Glutamatergic neuron (in vitro differentiated cells): ENCODE results near the gene CD4. TPM values are rescaled to one million over a fixed set of nuclear protein-coding genes. Genes with fewer than 3 reads are reported as not detected.
A peak's percentile ranks its signal among the peaks of the same experiment; 100 is the strongest.

Experiments
- DNase-seq: peaks from one replicate; pipeline ENCODE4 v3.0.0; 2022
- H3K27ac Mint-ChIP-seq: one replicate; pipeline ENCODE4 v1.8.0; 2020; ENCODE audit warnings: mild to moderate bottlenecking, mixed read lengths, inconsistent platforms; ENCODE audit not compliant: unreplicated experiment
- H3K27me3 Mint-ChIP-seq: one replicate; pipeline ENCODE4 v1.8.0; 2020; ENCODE audit warnings: mild to moderate bottlenecking, moderate library complexity, mixed read lengths, inconsistent platforms; ENCODE audit not compliant: unreplicated experiment
- H3K36me3 Mint-ChIP-seq: one replicate; pipeline ENCODE4 v1.8.0; 2020; ENCODE audit warnings: mild to moderate bottlenecking, mixed read lengths, inconsistent platforms; ENCODE audit not compliant: unreplicated experiment
- H3K4me1 Mint-ChIP-seq: one replicate; pipeline ENCODE4 v1.8.0; 2020; ENCODE audit warnings: mild to moderate bottlenecking, low read depth, mixed read lengths, inconsistent platforms; ENCODE audit not compliant: unreplicated experiment
- H3K4me3 Mint-ChIP-seq: one replicate; pipeline ENCODE4 v1.8.0; 2020; ENCODE audit warnings: mild to moderate bottlenecking, mixed read lengths, inconsistent platforms; ENCODE audit not compliant: unreplicated experiment
- H3K9me3 Mint-ChIP-seq: one replicate; pipeline ENCODE4 v1.8.0; 2020; ENCODE audit warnings: mild to moderate bottlenecking, moderate library complexity, mixed read lengths, inconsistent platforms; ENCODE audit not compliant: unreplicated experiment
- CTCF ChIP-seq: fragments of 200-600 bp; sonication (generic); IDR thresholded peaks from one replicate; pipeline ENCODE4 v1.5.0; 2021; ENCODE audit not compliant: partially characterized antibody, unreplicated experiment
- total RNA-seq: library from RNA; stranded (reverse); fragmentation: NEBNext Ultra II Directional; extraction: Animal tissue kit (Norgen Biotek cat#: 25700); gene quantifications from one replicate; pipeline ENCODE4 v1.2.1, GENCODE V29; 2021; ENCODE audit not compliant: unreplicated experiment

Gene CD4
- total RNA-seq, 1 donor from 2014 or later = 0.17 TPM

- H3K9me3 Mint-ChIP-seq = peaks cover 13% of the 10 kb centered on the region
- H3K4me3 Mint-ChIP-seq = peak overlapping the region; percentile 98
- H3K27ac Mint-ChIP-seq = peak overlapping the region; percentile 98
- peaks cover 13% of the 10 kb centered on the region for H3K4me1 Mint-ChIP-seq
- DNase-seq = peak; percentile 72
- no peaks in the 10 kb centered on the region for H3K36me3 Mint-ChIP-seq
- TF ChIP-seq CTCF = no peak
- H3K27me3 Mint-ChIP-seq = peaks cover 7% of the 10 kb centered on the region
Observed at GRCh38 chr12:6852651-6853354, 63.5 kb downstream of the CD4 start.

- peak overlapping the region; percentile 98 for H3K27ac Mint-ChIP-seq
- H3K4me1 Mint-ChIP-seq = peaks cover 13% of the 10 kb centered on the region
- no peak for DNase-seq
Observed at GRCh38 chr12:6853626-6854025, 64.3 kb downstream of the CD4 start.

GRCh38 chr12:6854036-6854435, 64.7 kb downstream of the CD4 start:
- peak overlapping the region; percentile 98 for H3K27ac Mint-ChIP-seq
- H3K4me1 Mint-ChIP-seq = peaks cover 13% of the 10 kb centered on the region
- DNase-seq = no peak
- no peaks in the 10 kb centered on the region for H3K36me3 Mint-ChIP-seq
- no peak for TF ChIP-seq CTCF
- H3K4me3 Mint-ChIP-seq = peak overlapping the region; percentile 98
- H3K9me3 Mint-ChIP-seq = peaks cover 13% of the 10 kb centered on the region
- peaks cover 7% of the 10 kb centered on the region for H3K27me3 Mint-ChIP-seq

More at GRCh38 chr12:6853626-6854025, 64.3 kb downstream of the CD4 start:
- H3K9me3 Mint-ChIP-seq = peaks cover 13% of the 10 kb centered on the region
- no peak for TF ChIP-seq CTCF
- H3K4me3 Mint-ChIP-seq = peak overlapping the region; percentile 98
- H3K36me3 Mint-ChIP-seq = no peaks in the 10 kb centered on the region
- peaks cover 7% of the 10 kb centered on the region for H3K27me3 Mint-ChIP-seq

- H3K4me3 Mint-ChIP-seq = no peak overlapping the region
- peaks cover 13% of the 10 kb centered on the region for H3K9me3 Mint-ChIP-seq
- no peak for DNase-seq
- no peaks in the 10 kb centered on the region for H3K36me3 Mint-ChIP-seq
- peaks cover 13% of the 10 kb centered on the region for H3K4me1 Mint-ChIP-seq
- no peak overlapping the region for H3K27ac Mint-ChIP-seq
- TF ChIP-seq CTCF = no peak
- H3K27me3 Mint-ChIP-seq = peaks cover 10% of the 10 kb centered on the region
Observed at GRCh38 chr12:6855322-6855721, 66.0 kb downstream of the CD4 start.

GRCh38 chr12:6858799-6859198, 69.5 kb downstream of the CD4 start:
- no peak for DNase-seq
- Mint-ChIP-seq H3K36me3 (peaks cover 4% of the 10 kb centered on the region), H3K4me1 (peaks cover 4% of the 10 kb centered on the region), H3K9me3 (peaks cover 6% of the 10 kb centered on the region), H3K27ac (no peak overlapping the region), H3K4me3 (no peak overlapping the region), H3K27me3 (peaks cover 5% of the 10 kb centered on the region)
- no peak for TF ChIP-seq CTCF
